GM18907 (cell line): ENCODE results near the gene SPATA20.

ENCODE experiments used
- ATAC-seq: cut with Tn5 transposase; IDR thresholded peaks from one replicate; pipeline ENCODE4 v1.9.1; 2021; ENCODE audit warnings: mild to moderate bottlenecking, moderate library complexity; ENCODE audit not compliant: unreplicated experiment

Gene SPATA20

GRCh38 chr17:50519141-50519834, 27.7 kb upstream of the SPATA20 start:
- ATAC-seq, result no peak

GRCh38 chr17:50520483-50520882, 26.5 kb upstream of the SPATA20 start:
- ATAC-seq, result no peak

- ATAC-seq, result no peak
Observed at GRCh38 chr17:50521514-50521913, 25.5 kb upstream of the SPATA20 start.

GRCh38 chr17:50522766-50523165, 24.2 kb upstream of the SPATA20 start:
- no peak for ATAC-seq

- ATAC-seq, result no peak
Observed at GRCh38 chr17:50523208-50523607, 23.8 kb upstream of the SPATA20 start.

GRCh38 chr17:50524838-50525237, 22.1 kb upstream of the SPATA20 start:
- no peak for ATAC-seq

GRCh38 chr17:50527155-50527762, 19.7 kb upstream of the SPATA20 start:
- no peak for ATAC-seq

- no peak for ATAC-seq
Observed at GRCh38 chr17:50527949-50528474, 19.0 kb upstream of the SPATA20 start.

- ATAC-seq, result no peak
Observed at GRCh38 chr17:50529849-50530248, 17.1 kb upstream of the SPATA20 start.

GRCh38 chr17:50531428-50532025, 15.4 kb upstream of the SPATA20 start:
- no peak for ATAC-seq

- no peak for ATAC-seq
Observed at GRCh38 chr17:50532452-50533024, 14.4 kb upstream of the SPATA20 start, which contains the start of gene EPN3. TSS of gene EPN3 (plus strand) at chr17:50532735. CDS start at chr17:50536557, 3,822 bp downstream.

GRCh38 chr17:50533185-50533584, 13.8 kb upstream of the SPATA20 start:
- ATAC-seq, result no peak

GRCh38 chr17:50533720-50534148, 13.2 kb upstream of the SPATA20 start:
- ATAC-seq, result no peak

- no peak for ATAC-seq
Observed at GRCh38 chr17:50534222-50534978, 12.6 kb upstream of the SPATA20 start.

- no peak for ATAC-seq
Observed at GRCh38 chr17:50534979-50535326, 12.0 kb upstream of the SPATA20 start.

- no peak for ATAC-seq
Observed at GRCh38 chr17:50535407-50535806, 11.6 kb upstream of the SPATA20 start.

GRCh38 chr17:50536683-50537646, 10.0 kb upstream of the SPATA20 start:
- no peak for ATAC-seq

- no peak for ATAC-seq
Observed at GRCh38 chr17:50537721-50538548, 9.0 kb upstream of the SPATA20 start.
